Chondrocyte (in vitro differentiated cells): Measurements from ENCODE around the gene IL1RAPL1. TPM values are rescaled to one million over a fixed set of nuclear protein-coding genes. Genes with fewer than 3 reads are reported as not detected.

Experiments
- DNase-seq: peaks from one replicate; pipeline ENCODE4 v3.0.0; 2021; ENCODE audit warnings: mixed read lengths, low spot score
- H3K27ac Mint-ChIP-seq: one replicate; pipeline ENCODE4 v1.8.0; 2021; ENCODE audit warnings: mild to moderate bottlenecking, moderate library complexity, mixed read lengths; ENCODE audit not compliant: unreplicated experiment
- H3K27me3 Mint-ChIP-seq: 2 replicates; pipeline ENCODE4 v1.8.0; 2021; ENCODE audit warnings: low read depth, mixed read lengths
- H3K36me3 Mint-ChIP-seq: 2 replicates; pipeline ENCODE4 v1.8.0; 2021; ENCODE audit warnings: low read depth, mixed read lengths
- H3K4me1 Mint-ChIP-seq: 2 replicates; pipeline ENCODE4 v1.8.0; 2021; ENCODE audit warnings: low read depth, mild to moderate bottlenecking, mixed read lengths
- H3K4me3 Mint-ChIP-seq: one replicate; pipeline ENCODE4 v1.8.0; 2021; ENCODE audit warnings: mild to moderate bottlenecking, moderate library complexity, mixed read lengths; ENCODE audit not compliant: unreplicated experiment
- H3K9me3 Mint-ChIP-seq: 2 replicates; pipeline ENCODE4 v1.8.0; 2021; ENCODE audit warnings: low read depth, mixed read lengths
- total RNA-seq: library from RNA; stranded (reverse); gene quantifications from 3 replicates; pipeline ENCODE4 v1.2.1, GENCODE V29; 2021
- TF ChIP-seq, protein P1 (sequence below): fragments of 200-600 bp; sonication (generic); IDR thresholded peaks from 2 replicates; pipeline ENCODE4 v1.5.0; 2021; ENCODE audit warnings: antibody characterized with exemption, mild to moderate bottlenecking, moderate library complexity

Gene IL1RAPL1
- total RNA-seq, 1 donor from 2014 or later, result not detected

DNA sequence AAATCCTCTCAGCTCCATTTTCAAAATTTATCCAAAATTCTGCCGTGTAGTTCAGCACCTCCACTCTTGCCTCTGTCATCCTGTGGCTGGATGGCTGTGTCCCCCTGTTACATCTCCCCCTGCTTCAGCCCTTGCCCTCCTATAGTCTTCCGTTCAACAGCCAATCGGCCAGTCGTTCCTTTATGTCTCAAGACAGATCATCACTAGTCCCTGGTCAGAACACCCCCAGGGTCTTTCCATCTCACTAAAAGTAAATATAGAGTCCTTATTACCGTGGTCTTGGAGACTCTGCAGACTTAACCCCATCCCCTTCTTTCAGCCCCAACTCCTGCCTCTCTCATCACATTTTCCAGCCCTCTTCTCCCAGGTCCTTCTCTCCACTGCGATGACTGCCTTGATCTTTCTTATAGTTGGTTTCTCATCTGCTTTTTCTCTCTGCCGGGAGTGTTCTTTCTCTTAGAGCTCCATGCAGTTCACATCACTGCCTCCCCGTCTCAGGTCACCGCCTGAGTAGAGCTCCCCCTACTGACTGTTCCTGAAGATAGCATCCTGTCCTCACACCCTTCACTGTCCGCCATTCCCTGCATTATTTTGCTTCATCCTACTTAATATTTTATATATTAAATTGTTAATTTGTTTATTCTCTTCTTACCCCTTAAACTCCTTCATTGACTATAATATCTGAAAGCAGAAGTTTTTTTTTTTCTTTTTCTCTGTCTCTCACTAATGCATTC lies 891.3 kb downstream of the IL1RAPL1 start:
- H3K4me3 Mint-ChIP-seq, result no peak overlapping the region
- H3K9me3 Mint-ChIP-seq, result no peaks in the 10 kb centered on the region
- H3K27ac Mint-ChIP-seq, result no peak overlapping the region
- DNase-seq, result no peak
- TF ChIP-seq, protein P1, sequence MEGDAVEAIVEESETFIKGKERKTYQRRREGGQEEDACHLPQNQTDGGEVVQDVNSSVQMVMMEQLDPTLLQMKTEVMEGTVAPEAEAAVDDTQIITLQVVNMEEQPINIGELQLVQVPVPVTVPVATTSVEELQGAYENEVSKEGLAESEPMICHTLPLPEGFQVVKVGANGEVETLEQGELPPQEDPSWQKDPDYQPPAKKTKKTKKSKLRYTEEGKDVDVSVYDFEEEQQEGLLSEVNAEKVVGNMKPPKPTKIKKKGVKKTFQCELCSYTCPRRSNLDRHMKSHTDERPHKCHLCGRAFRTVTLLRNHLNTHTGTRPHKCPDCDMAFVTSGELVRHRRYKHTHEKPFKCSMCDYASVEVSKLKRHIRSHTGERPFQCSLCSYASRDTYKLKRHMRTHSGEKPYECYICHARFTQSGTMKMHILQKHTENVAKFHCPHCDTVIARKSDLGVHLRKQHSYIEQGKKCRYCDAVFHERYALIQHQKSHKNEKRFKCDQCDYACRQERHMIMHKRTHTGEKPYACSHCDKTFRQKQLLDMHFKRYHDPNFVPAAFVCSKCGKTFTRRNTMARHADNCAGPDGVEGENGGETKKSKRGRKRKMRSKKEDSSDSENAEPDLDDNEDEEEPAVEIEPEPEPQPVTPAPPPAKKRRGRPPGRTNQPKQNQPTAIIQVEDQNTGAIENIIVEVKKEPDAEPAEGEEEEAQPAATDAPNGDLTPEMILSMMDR, result peak; percentile 79
- no peaks in the 10 kb centered on the region for H3K36me3 Mint-ChIP-seq
- peaks cover 6% of the 10 kb centered on the region for H3K27me3 Mint-ChIP-seq
- peaks cover 3% of the 10 kb centered on the region for H3K4me1 Mint-ChIP-seq

DNA sequence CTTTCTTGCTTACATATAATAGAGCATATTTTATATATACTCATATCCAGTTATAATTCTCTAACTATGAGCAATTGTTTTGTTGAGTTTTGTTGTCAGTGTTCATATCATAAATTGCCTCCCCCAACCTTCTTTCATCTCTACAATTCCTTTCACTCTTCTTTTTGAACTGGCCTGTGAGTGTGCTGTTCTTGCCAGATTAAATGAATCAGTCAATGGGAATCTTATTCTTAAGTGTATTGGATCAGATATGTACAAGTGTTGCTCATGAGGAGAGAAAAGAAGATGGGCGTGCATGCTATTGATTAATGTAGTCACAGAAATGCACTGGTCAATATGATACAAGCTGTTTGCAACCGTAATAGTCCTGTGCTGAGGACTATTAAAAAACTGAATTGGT lies 900.0 kb downstream of the IL1RAPL1 start:
- Mint-ChIP-seq H3K27ac (no peak overlapping the region), H3K4me1 (no peaks in the 10 kb centered on the region), H3K27me3 (peaks cover 4% of the 10 kb centered on the region), H3K36me3 (no peaks in the 10 kb centered on the region), H3K4me3 (no peak overlapping the region), H3K9me3 (no peaks in the 10 kb centered on the region)
- DNase-seq, result no peak
- TF ChIP-seq, protein P1, result no peak

DNA sequence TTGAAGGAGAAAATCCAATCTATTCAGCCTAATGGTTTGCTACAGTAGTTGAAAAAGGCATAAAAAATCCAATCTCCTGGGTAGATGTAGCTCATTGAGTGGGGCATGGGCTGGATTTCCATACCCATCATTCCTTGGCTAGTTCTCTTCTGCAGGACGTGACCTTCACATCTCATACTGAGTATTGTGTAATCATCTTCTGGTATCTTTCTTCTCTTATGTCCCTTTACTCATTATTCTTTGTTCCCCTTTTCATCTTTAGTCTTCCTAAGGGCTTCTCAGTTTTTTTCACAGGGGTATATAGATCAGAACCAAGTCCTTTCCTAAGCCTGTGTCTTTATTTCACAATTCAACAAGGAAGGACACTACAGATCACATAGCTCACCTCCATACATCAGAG lies 900.5 kb downstream of the IL1RAPL1 start:
- Mint-ChIP-seq H3K4me1 (no peaks in the 10 kb centered on the region), H3K27me3 (peaks cover 4% of the 10 kb centered on the region), H3K4me3 (no peak overlapping the region), H3K9me3 (no peaks in the 10 kb centered on the region), H3K36me3 (no peaks in the 10 kb centered on the region), H3K27ac (no peak overlapping the region)
- TF ChIP-seq, protein P1, result no peak
- DNase-seq, result no peak

DNA sequence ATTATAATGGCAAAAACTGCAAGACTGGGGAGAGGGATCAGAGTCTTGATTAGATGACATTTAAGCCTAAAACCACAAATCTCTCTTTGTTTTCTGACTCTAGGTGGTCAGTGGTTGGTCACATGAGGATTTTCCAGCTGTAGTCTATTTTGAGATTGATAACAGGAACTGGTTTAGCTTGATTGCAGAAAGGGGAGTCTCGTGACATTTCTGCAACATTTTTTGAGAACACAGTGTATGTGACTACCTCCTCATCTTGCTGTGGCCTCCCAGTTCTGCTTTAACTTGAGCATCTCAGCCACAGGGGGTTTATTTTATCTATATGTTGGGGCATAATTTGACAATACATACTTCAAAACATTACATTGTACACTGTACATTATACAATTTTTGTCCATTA lies 901.7 kb downstream of the IL1RAPL1 start:
- Mint-ChIP-seq H3K27me3 (peaks cover 4% of the 10 kb centered on the region), H3K4me3 (no peak overlapping the region), H3K27ac (no peak overlapping the region), H3K36me3 (no peaks in the 10 kb centered on the region), H3K4me1 (no peaks in the 10 kb centered on the region), H3K9me3 (no peaks in the 10 kb centered on the region)
- TF ChIP-seq, protein P1, result no peak
- no peak for DNase-seq

DNA sequence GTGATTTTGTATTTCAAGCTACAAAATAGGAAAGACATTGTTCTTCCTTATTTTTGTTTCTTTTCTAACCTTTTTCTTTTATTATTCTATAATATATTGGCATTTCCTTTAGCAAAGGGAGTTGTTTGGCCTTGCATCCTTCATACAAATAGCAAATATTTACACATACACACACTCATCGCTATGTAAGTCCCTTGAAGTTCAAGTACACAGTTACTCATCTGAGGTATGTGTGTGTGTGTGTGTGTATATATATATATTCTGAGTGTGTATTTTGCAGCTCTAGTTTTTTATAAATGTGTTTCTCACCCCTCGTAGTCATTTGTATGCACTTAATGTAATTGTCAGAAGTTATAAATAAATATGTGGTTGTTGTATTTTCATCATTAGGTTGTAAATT lies 903.4 kb downstream of the IL1RAPL1 start:
- H3K27me3 Mint-ChIP-seq, result peaks cover 7% of the 10 kb centered on the region
- no peaks in the 10 kb centered on the region for H3K36me3 Mint-ChIP-seq
- H3K4me3 Mint-ChIP-seq, result no peak overlapping the region
- no peaks in the 10 kb centered on the region for H3K4me1 Mint-ChIP-seq
- DNase-seq, result no peak
- H3K9me3 Mint-ChIP-seq, result no peaks in the 10 kb centered on the region
- TF ChIP-seq, protein P1, result no peak
- H3K27ac Mint-ChIP-seq, result no peak overlapping the region
